Adrenal gland (tissue), 5 donors: ENCODE measurements around the gene CTAGE8.
"Not testable (repeated sequence)": the region's sequence is repeated elsewhere in the genome, so short reads cannot be mapped to it uniquely, and the experiment has no call there.

Experiments
- CTCF ChIP-seq, 6 experiments: fragments of 450-650 bp in 4 of 6; fragments of 200-600 bp in 2 of 6; sonication (generic) in 1 of 6; IDR thresholded peaks; 1 replicate in 5 of 6; 2 replicates in 1 of 6; pipeline versions ENCODE4 v1.5.1 to v1.8.0; 2016 to 2021; ENCODE audit warnings: antibody characterized with exemption in 6 of 6, mild to moderate bottlenecking in 2 of 6, moderate library complexity in 1 of 6
- POLR2A ChIP-seq, 2 donors: fragments of 450-650 bp; IDR thresholded peaks; one replicate each; pipeline ENCODE4 v1.6.1; 2017; ENCODE audit warnings: antibody characterized with exemption in 2 of 2, mild to moderate bottlenecking in 2 of 2, moderate library complexity in 1 of 2
- donor health status: DM: no; HTN: no; CAD: no.

DNA sequence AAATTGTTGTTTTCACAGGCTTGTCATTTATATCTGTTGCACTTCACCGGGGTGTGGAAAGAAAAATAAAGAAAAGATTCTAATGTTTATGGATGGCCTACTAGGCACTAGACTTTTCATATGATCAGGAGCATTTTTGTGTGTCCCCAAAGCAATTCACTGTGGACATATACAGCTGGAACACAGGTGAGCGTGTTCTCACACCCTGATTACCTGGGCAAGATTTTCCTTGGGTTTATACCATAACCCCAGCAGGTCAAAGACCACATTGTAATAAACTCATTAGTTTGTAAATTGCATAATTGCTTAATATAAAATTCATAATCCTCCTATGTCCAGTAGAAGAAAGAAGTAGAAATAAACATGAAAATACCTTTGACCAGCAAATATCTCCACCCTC is 42.1 kb upstream of the CTAGE8 start:
- not testable (repeated sequence) for TF ChIP-seq CTCF, POLR2A (IDR thresholded peaks at IDR 0.05)
